HG02759 (cell line): ENCODE data around the gene STAC2.

ENCODE experiments used
- ATAC-seq: cut with Tn5 transposase; IDR thresholded peaks from one replicate; pipeline ENCODE4 v1.9.1; 2021; ENCODE audit warnings: mild to moderate bottlenecking, moderate library complexity; ENCODE audit not compliant: unreplicated experiment

STAC2 gene

DNA sequence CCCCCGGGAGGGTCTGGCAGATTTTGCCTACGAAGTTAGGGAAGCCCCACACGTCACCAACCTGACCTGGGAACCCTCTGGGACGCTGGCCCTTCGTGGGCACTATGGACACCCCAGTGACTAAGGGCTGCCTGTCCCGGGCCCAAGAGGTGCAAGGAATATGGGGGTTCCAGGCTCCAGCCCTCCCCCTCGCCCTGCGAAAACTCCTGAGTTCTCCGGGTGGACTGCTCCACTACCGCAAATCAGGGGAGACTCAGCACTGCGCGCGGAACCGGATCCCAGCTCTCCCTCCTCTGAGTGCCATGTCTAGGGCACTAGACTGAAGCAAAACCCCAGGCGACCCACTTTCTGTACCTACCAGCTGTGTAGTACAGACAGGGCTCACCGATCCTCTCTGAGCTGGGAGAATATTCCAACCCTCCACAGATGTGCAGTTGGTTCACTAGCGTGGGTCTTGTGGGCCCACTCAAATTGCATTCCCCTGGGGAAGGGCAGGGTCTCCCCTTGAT, 59.9 kb downstream of the STAC2 start, which contains the start of gene ARL5C:
Gene ARL5C (minus strand): TSS at position 321 of the 509 bp plus-strand sequence. CDS start 401 bp downstream, outside the sequence.
- no peak for ATAC-seq

DNA sequence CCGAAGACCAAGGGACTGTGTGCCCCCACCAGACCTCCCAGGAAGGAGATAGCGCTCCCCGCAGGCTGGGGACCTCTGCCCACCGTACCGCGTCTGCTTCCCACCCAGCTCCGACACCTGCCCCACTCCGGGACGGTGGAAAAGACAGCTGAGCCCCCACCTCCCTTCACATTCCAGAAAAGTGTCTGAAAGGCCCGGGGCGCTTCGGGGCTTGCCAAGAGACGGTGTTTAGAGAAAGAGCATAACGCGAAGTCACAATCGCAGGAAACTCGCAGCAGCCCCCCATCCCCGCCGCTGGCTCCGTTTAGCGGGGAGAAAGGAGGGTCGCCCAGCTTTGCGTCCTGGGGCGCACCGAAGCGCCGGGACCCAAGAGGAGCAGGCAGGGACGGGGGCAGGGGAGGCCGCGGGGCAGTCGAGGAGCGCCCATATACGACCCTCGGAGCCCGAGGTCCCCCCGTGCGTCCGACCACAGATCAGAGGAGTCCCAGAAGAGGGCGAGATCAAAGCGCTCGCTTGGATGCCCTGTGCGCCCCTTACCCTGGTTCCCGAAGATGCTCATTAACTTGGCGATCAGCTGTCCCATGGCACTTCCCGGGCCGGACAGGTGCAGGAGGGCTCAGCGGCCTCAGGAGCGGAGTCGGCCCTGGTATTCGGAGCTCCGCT, 60.4 kb downstream of the STAC2 start:
- no peak for ATAC-seq

- peak; percentile 90 for ATAC-seq
Measured at GRCh38 chr17:39164675-39165143, 61.0 kb downstream of the STAC2 start.

DNA sequence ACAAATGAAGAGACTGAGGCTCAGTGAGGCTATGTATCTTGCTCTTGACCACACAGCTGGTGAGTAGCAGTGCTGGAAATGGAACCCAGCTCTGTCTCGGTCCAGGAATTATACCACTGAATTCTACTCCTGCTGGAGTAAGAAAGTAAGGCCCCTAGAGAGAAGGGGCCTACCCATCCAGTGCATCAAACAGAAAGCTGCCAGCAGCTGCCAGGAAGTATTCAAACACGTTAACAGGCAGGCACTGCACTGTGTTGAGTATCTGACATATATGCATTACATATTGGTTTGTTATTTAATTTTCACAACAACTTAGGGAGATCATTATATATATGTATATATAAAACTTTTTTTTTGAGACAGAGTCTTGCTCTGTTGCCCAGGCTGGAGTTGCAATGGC, 63.8 kb downstream of the STAC2 start:
- ATAC-seq = no peak
